SK-N-SH (cell line): ENCODE data around the gene CCDC6. TPM values are rescaled to one million over a fixed set of nuclear protein-coding genes. Genes with fewer than 3 reads are reported as not detected.

ENCODE experiments used
- CTCF ChIA-PET: fragments of 300-600, 350-600 bp; formaldehyde crosslinking; extraction: SDS; loops from one replicate; lab custom pipeline; 2021; lab: Yijun Ruan, JAX
- POLR2A ChIA-PET: fragments of 350-600 bp; sonication (Branson Sonifier 250); formaldehyde crosslinking; extraction: SDS; loops from one replicate; lab custom pipeline; 2020; ENCODE audit warnings: antibody characterized with exemption, inconsistent platforms; lab: Yijun Ruan, JAX
- DNase-seq: peaks from one replicate; pipeline ENCODE4 v3.0.0; 2012
- H2AFZ ChIP-seq: fragments of 200-600 bp; sonication (generic); 2 replicates; pipeline ENCODE4 v1.8.1; 2016; ENCODE audit warnings: antibody characterized with exemption, mild to moderate bottlenecking, low read depth
- H3F3A ChIP-seq: fragments of 200-600 bp; sonication (generic); replicated peaks from 2 replicates; pipeline ENCODE3; 2016; ENCODE audit warnings: antibody characterized with exemption, mild to moderate bottlenecking; ENCODE audit not compliant: insufficient read depth
- H3K27ac ChIP-seq, 2 experiments: fragments of 200-500 bp in 1 of 2; fragments of 200-600 bp in 1 of 2; sonication (Bioruptor generic) in 1 of 2; sonication (generic), shearing (Covaris generic) in 1 of 2; 2 replicates each; pipeline versions ENCODE4 v1.5.1 to v1.6.1; 2014 to 2016; ENCODE audit warnings: low read depth in 2 of 2, inconsistent platforms in 1 of 2, low read length in 1 of 2, mild to moderate bottlenecking in 1 of 2, mixed read lengths in 1 of 2
- H3K27me3 ChIP-seq: fragments of 200-600 bp; sonication (generic), shearing (Covaris generic); 2 replicates; pipeline ENCODE4 v1.6.1; 2016; ENCODE audit warnings: mixed run types; ENCODE audit not compliant: insufficient read depth
- H3K36me3 ChIP-seq, 2 experiments: fragments of 200-500 bp in 1 of 2; fragments of 200-600 bp in 1 of 2; sonication (Bioruptor generic) in 1 of 2; sonication (generic) in 1 of 2; replicated peaks in 1 of 2; 2 replicates each; pipeline versions ENCODE3 to v1.5.1; 2014 to 2016; ENCODE audit warnings: low read length in 1 of 2, mild to moderate bottlenecking in 1 of 2; ENCODE audit not compliant: insufficient read depth in 2 of 2, control insufficient read depth in 1 of 2
- H3K4me1 ChIP-seq, 2 experiments: fragments of 200-500 bp in 1 of 2; fragments of 200-600 bp in 1 of 2; sonication (Bioruptor generic) in 1 of 2; sonication (generic), shearing (Covaris generic) in 1 of 2; 2 replicates each; pipeline versions ENCODE4 v1.5.1 to v1.6.1; 2014 to 2016; ENCODE audit warnings: low read depth in 1 of 2, low read length in 1 of 2, mixed run types in 1 of 2; ENCODE audit not compliant: insufficient read depth in 2 of 2, control insufficient read depth in 1 of 2
- H3K4me2 ChIP-seq: fragments of 200-600 bp; sonication (generic), shearing (Covaris generic); 2 replicates; pipeline ENCODE4 v1.6.1; 2017; ENCODE audit warnings: mixed run types
- H3K4me3 ChIP-seq, 2 experiments: fragments of 200-500 bp in 1 of 2; fragments of 200-600 bp in 1 of 2; sonication (Bioruptor generic) in 1 of 2; sonication (generic), shearing (Covaris generic) in 1 of 2; 2 replicates each; pipeline versions ENCODE4 v1.5.1 to v1.8.1; 2014 to 2016; ENCODE audit warnings: low read depth in 2 of 2, inconsistent platforms in 1 of 2, low read length in 1 of 2, mild to moderate bottlenecking in 1 of 2, mixed read lengths in 1 of 2, moderate library complexity in 1 of 2
- H3K79me2 ChIP-seq: fragments of 200-600 bp; sonication (generic); 2 replicates; pipeline ENCODE4 v1.8.1; 2017; ENCODE audit warnings: mild to moderate bottlenecking; ENCODE audit not compliant: insufficient read depth
- H3K9ac ChIP-seq: fragments of 200-600 bp; sonication (generic); 2 replicates; pipeline ENCODE4 v1.6.1; 2017; ENCODE audit warnings: mixed run types
- H3K9me2 ChIP-seq: fragments of 200-600 bp; sonication (generic); 2 replicates; pipeline ENCODE4 v1.6.1; 2017; ENCODE audit warnings: mixed run types
- H3K9me3 ChIP-seq: fragments of 200-600 bp; sonication (generic); 2 replicates; pipeline ENCODE4 v1.6.1; 2017; ENCODE audit warnings: mixed run types, mild to moderate bottlenecking, moderate library complexity
- H4K20me1 ChIP-seq: fragments of 200-600 bp; sonication (generic); 2 replicates; pipeline ENCODE4 v1.6.1; 2017; ENCODE audit warnings: mild to moderate bottlenecking, mixed run types; ENCODE audit not compliant: insufficient read depth
- EZH2phosphoT487 ChIP-seq: fragments of 200-600 bp; sonication (generic); IDR thresholded peaks from 2 replicates; pipeline ENCODE4 v1.6.1; 2017; ENCODE audit warnings: low read depth, mixed run types, mild to moderate bottlenecking, antibody characterized with exemption, moderate library complexity, borderline replicate concordance
- FOSL2 ChIP-seq: IDR thresholded peaks from 2 replicates; pipeline ENCODE4 v1.4.0; 2012; ENCODE audit warnings: low read depth, mild to moderate bottlenecking, moderate library complexity, borderline replicate concordance
- GATA2 ChIP-seq: sonication (generic); formaldehyde crosslinking; IDR thresholded peaks from 2 replicates; pipeline ENCODE4 v1.5.0; 2020; ENCODE audit warnings: mild to moderate bottlenecking, missing genetic modification reagents
- IRF3 ChIP-seq: fragments of 150-350 bp; IDR thresholded peaks from 2 replicates; pipeline ENCODE4 v1.6.1; 2016; ENCODE audit warnings: mild to moderate bottlenecking, low read depth, low read length
- JUND ChIP-seq: IDR thresholded peaks from 2 replicates; pipeline ENCODE4 v1.4.0; 2012
- MEF2A ChIP-seq: IDR thresholded peaks from 2 replicates; pipeline ENCODE4 v1.4.0; 2012; ENCODE audit warnings: low read depth, borderline replicate concordance
- NRF1 ChIP-seq: IDR thresholded peaks from 2 replicates; pipeline ENCODE4 v1.6.1; 2012; ENCODE audit warnings: low read depth, mild to moderate bottlenecking, low read length
- POLR2AphosphoS5 ChIP-seq: IDR thresholded peaks from 2 replicates; pipeline ENCODE4 v1.6.1; 2012; ENCODE audit warnings: low read depth, low read length
- RFX5 ChIP-seq: IDR thresholded peaks from 2 replicates; pipeline ENCODE4 v1.6.1; 2012; ENCODE audit warnings: mild to moderate bottlenecking, improper control_type of control experiment, low read length
- RXRA ChIP-seq: IDR thresholded peaks from 2 replicates; pipeline ENCODE4 v1.4.0; 2012; ENCODE audit warnings: low read depth, mild to moderate bottlenecking, borderline replicate concordance
- TCF12 ChIP-seq: IDR thresholded peaks from 2 replicates; pipeline ENCODE4 v1.4.0; 2012
- USF2 ChIP-seq: fragments of 150-350 bp; IDR thresholded peaks from 2 replicates; pipeline ENCODE4 v1.6.1; 2017; ENCODE audit warnings: antibody characterized with exemption, low read length, low read depth, borderline replicate concordance
- YY1 ChIP-seq: IDR thresholded peaks from 2 replicates; pipeline ENCODE4 v1.4.0; 2012; ENCODE audit warnings: low read depth, mild to moderate bottlenecking
- ZBTB33 ChIP-seq: IDR thresholded peaks from 2 replicates; pipeline ENCODE4 v1.4.0; 2012; ENCODE audit warnings: low read depth, borderline replicate concordance
- WGBS: methylation state at CpG from one replicate; pipeline ENCODE4 v1.1.6; 2017; ENCODE audit warnings: low lambda C conversion rate; 5-methylcytosine and 5-hydroxymethylcytosine counted together
- polyA plus RNA-seq, 3 experiments: library from polyadenylated mRNA; depleted of rRNA; stranded (reverse); fragments of >200 nt; gene quantifications; 2 replicates each; pipeline ENCODE4 v1.2.3, GENCODE V29; 2012
- TF ChIP-seq, protein P1 (sequence below): IDR thresholded peaks from 2 replicates; pipeline ENCODE4; 2012

CCDC6 gene
- polyA plus RNA-seq, 1 of the 3 experiments (the other 2 are of a cell fraction), result 10.8 TPM

- no peaks in the 10 kb centered on the region for H3K27me3 ChIP-seq
- ChIA-PET POLR2A (no interaction called here), CTCF (interaction anchor here (0.7 to 3.6 kb wide), 17 partner anchors 8 to 225 kb away, joined by 3 to 56 read pairs (median 3); partner anchors contain the start of gene SLC16A9)
- DNase-seq, result no peak
- peaks cover 72 to 82% of the 10 kb centered on the region in 2 experiments for H3K36me3 ChIP-seq
- no peaks in the 10 kb centered on the region for H3K79me2 ChIP-seq
- H3K9ac ChIP-seq, result no peak overlapping the region
- no peaks in the 10 kb centered on the region for H3K9me3 ChIP-seq
- WGBS, result 97% methylated on average over 9 of the region's 9 CpGs
- no peak overlapping the region for H3K27ac ChIP-seq
- no peaks in the 10 kb centered on the region for H3F3A ChIP-seq
- H4K20me1 ChIP-seq, result no peaks in the 10 kb centered on the region
- no peak for TF ChIP-seq EZH2phosphoT487
- no peak for TF ChIP-seq TCF12
- no peak for TF ChIP-seq RXRA
- TF ChIP-seq IRF3, result no peak
- no peak for TF ChIP-seq YY1
- TF ChIP-seq RFX5, result no peak
- no peak for TF ChIP-seq USF2
- TF ChIP-seq MEF2A, result no peak
- TF ChIP-seq, protein P1, sequence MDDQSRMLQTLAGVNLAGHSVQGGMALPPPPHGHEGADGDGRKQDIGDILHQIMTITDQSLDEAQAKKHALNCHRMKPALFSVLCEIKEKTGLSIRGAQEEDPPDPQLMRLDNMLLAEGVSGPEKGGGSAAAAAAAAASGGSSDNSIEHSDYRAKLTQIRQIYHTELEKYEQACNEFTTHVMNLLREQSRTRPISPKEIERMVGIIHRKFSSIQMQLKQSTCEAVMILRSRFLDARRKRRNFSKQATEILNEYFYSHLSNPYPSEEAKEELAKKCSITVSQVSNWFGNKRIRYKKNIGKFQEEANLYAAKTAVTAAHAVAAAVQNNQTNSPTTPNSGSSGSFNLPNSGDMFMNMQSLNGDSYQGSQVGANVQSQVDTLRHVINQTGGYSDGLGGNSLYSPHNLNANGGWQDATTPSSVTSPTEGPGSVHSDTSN, result no peak
- TF ChIP-seq ZBTB33, result no peak
- no peak for TF ChIP-seq FOSL2
- TF ChIP-seq JUND, result no peak
- TF ChIP-seq POLR2AphosphoS5, result no peak
- no peak for TF ChIP-seq NRF1
- no peak for TF ChIP-seq GATA2 (CRISPR knock-in tag)
- H2AFZ ChIP-seq, result no peak overlapping the region
- H3K4me3 ChIP-seq, result no peak overlapping the region
- H3K9me2 ChIP-seq, result no peaks in the 10 kb centered on the region
- no peak overlapping the region for H3K4me2 ChIP-seq
- no peaks in the 10 kb centered on the region for H3K4me1 ChIP-seq
These were observed 98.4 kb downstream of the CCDC6 start for GRCh38 chr10:59807629-59808620.
